ENCODE results near the gene SMIM29.
A peak's percentile ranks its signal among the peaks of the same experiment; 100 is the strongest.

SMIM29 gene

GRCh38 chr6:34236131-34236442 lies 12.7 kb downstream of the SMIM29 start:
- peak overlapping the region; percentile 68 for H3K9ac ChIP-seq (ENCODE audit: low read length)
- H3K4me3 ChIP-seq (ENCODE audit: low read length): peak overlapping the region; percentile 80
- H3K27ac ChIP-seq (ENCODE audit: low read depth, low read length): peak overlapping the region; percentile 79
- peaks cover 5% of the 10 kb centered on the region for H3K4me1 ChIP-seq (ENCODE audit: control insufficient read depth, insufficient read depth, low read length)
- no peaks in the 10 kb centered on the region for H3K36me3 ChIP-seq (ENCODE audit: control insufficient read depth, insufficient read depth, low read length)
- no peaks in the 10 kb centered on the region for H3K27me3 ChIP-seq (ENCODE audit: control insufficient read depth, insufficient read depth, low read length)

GRCh38 chr6:34235307-34236130 lies 13.3 kb downstream of the SMIM29 start:
- Histone ChIP-seq H3K36me3 (ENCODE audit: control insufficient read depth, insufficient read depth, low read length) (no peaks in the 10 kb centered on the region), H3K4me1 (ENCODE audit: control insufficient read depth, insufficient read depth, low read length) (peaks cover 5% of the 10 kb centered on the region), H3K27ac (ENCODE audit: low read depth, low read length) (peak overlapping the region; percentile 79), H3K9ac (ENCODE audit: low read length) (peak overlapping the region; percentile 30), H3K27me3 (ENCODE audit: control insufficient read depth, insufficient read depth, low read length) (no peaks in the 10 kb centered on the region), H3K4me3 (ENCODE audit: low read length) (peak overlapping the region; percentile 80)

GRCh38 chr6:34234667-34235306 lies 14.0 kb downstream of the SMIM29 start:
- Histone ChIP-seq H3K27ac (ENCODE audit: low read depth, low read length) (peak overlapping the region; percentile 79), H3K9ac (ENCODE audit: low read length) (no peak overlapping the region), H3K4me3 (ENCODE audit: low read length) (no peak overlapping the region)

GRCh38 chr6:34233867-34234266 lies 14.9 kb downstream of the SMIM29 start:
- no peaks in the 10 kb centered on the region for H3K27me3 ChIP-seq (ENCODE audit: control insufficient read depth, insufficient read depth, low read length)
- peaks cover 5% of the 10 kb centered on the region for H3K4me1 ChIP-seq (ENCODE audit: control insufficient read depth, insufficient read depth, low read length)
- H3K27ac ChIP-seq (ENCODE audit: low read depth, low read length): no peak overlapping the region
- H3K9ac ChIP-seq (ENCODE audit: low read length): no peak overlapping the region
- H3K36me3 ChIP-seq (ENCODE audit: control insufficient read depth, insufficient read depth, low read length): no peaks in the 10 kb centered on the region
- H3K4me3 ChIP-seq (ENCODE audit: low read length): no peak overlapping the region

More at GRCh38 chr6:34234667-34235306, 14.0 kb downstream of the SMIM29 start:
- Histone ChIP-seq H3K36me3 (ENCODE audit: control insufficient read depth, insufficient read depth, low read length) (no peaks in the 10 kb centered on the region), H3K27me3 (ENCODE audit: control insufficient read depth, insufficient read depth, low read length) (no peaks in the 10 kb centered on the region), H3K4me1 (ENCODE audit: control insufficient read depth, insufficient read depth, low read length) (peaks cover 5% of the 10 kb centered on the region)

GRCh38 chr6:34232901-34233300 lies 15.9 kb downstream of the SMIM29 start:
- H3K27ac ChIP-seq (ENCODE audit: low read depth, low read length): no peak overlapping the region

GRCh38 chr6:34231566-34232336 lies 17.1 kb downstream of the SMIM29 start:
- no peak overlapping the region for H3K27ac ChIP-seq (ENCODE audit: low read depth, low read length)
- H3K9ac ChIP-seq (ENCODE audit: low read length): no peak overlapping the region
- no peaks in the 10 kb centered on the region for H3K36me3 ChIP-seq (ENCODE audit: control insufficient read depth, insufficient read depth, low read length)
- no peak overlapping the region for H3K4me3 ChIP-seq (ENCODE audit: low read length)
- H3K27me3 ChIP-seq (ENCODE audit: control insufficient read depth, insufficient read depth, low read length): no peaks in the 10 kb centered on the region
- peaks cover 5% of the 10 kb centered on the region for H3K4me1 ChIP-seq (ENCODE audit: control insufficient read depth, insufficient read depth, low read length)

More at GRCh38 chr6:34232901-34233300, 15.9 kb downstream of the SMIM29 start:
- Histone ChIP-seq H3K4me3 (ENCODE audit: low read length) (no peak overlapping the region), H3K9ac (ENCODE audit: low read length) (no peak overlapping the region), H3K36me3 (ENCODE audit: control insufficient read depth, insufficient read depth, low read length) (no peaks in the 10 kb centered on the region), H3K4me1 (ENCODE audit: control insufficient read depth, insufficient read depth, low read length) (peaks cover 5% of the 10 kb centered on the region), H3K27me3 (ENCODE audit: control insufficient read depth, insufficient read depth, low read length) (no peaks in the 10 kb centered on the region)

- H3K4me1 ChIP-seq (ENCODE audit: control insufficient read depth, insufficient read depth, low read length): no peaks in the 10 kb centered on the region
- no peak overlapping the region for H3K4me3 ChIP-seq (ENCODE audit: low read length)
- no peaks in the 10 kb centered on the region for H3K36me3 ChIP-seq (ENCODE audit: control insufficient read depth, insufficient read depth, low read length)
- no peak overlapping the region for H3K27ac ChIP-seq (ENCODE audit: low read depth, low read length)
- H3K9ac ChIP-seq (ENCODE audit: low read length): no peak overlapping the region
- H3K27me3 ChIP-seq (ENCODE audit: control insufficient read depth, insufficient read depth, low read length): no peaks in the 10 kb centered on the region
These were observed 18.0 kb downstream of the SMIM29 start for GRCh38 chr6:34230653-34231371.

GRCh38 chr6:34229877-34230276 lies 18.9 kb downstream of the SMIM29 start:
- H3K27ac ChIP-seq (ENCODE audit: low read depth, low read length): no peak overlapping the region
- no peak overlapping the region for H3K4me3 ChIP-seq (ENCODE audit: low read length)
- no peaks in the 10 kb centered on the region for H3K36me3 ChIP-seq (ENCODE audit: control insufficient read depth, insufficient read depth, low read length)
- H3K9ac ChIP-seq (ENCODE audit: low read length): no peak overlapping the region
- H3K4me1 ChIP-seq (ENCODE audit: control insufficient read depth, insufficient read depth, low read length): no peaks in the 10 kb centered on the region
- no peaks in the 10 kb centered on the region for H3K27me3 ChIP-seq (ENCODE audit: control insufficient read depth, insufficient read depth, low read length)

GRCh38 chr6:34227761-34228421 lies 20.9 kb downstream of the SMIM29 start:
- H3K9ac ChIP-seq (ENCODE audit: low read length): no peak overlapping the region
- no peaks in the 10 kb centered on the region for H3K36me3 ChIP-seq (ENCODE audit: control insufficient read depth, insufficient read depth, low read length)
- no peaks in the 10 kb centered on the region for H3K27me3 ChIP-seq (ENCODE audit: control insufficient read depth, insufficient read depth, low read length)
- H3K4me1 ChIP-seq (ENCODE audit: control insufficient read depth, insufficient read depth, low read length): no peaks in the 10 kb centered on the region
- no peak overlapping the region for H3K4me3 ChIP-seq (ENCODE audit: low read length)
- H3K27ac ChIP-seq (ENCODE audit: low read depth, low read length): no peak overlapping the region

- Histone ChIP-seq H3K27ac (ENCODE audit: low read depth, low read length) (no peak overlapping the region), H3K4me3 (ENCODE audit: low read length) (no peak overlapping the region), H3K36me3 (ENCODE audit: control insufficient read depth, insufficient read depth, low read length) (no peaks in the 10 kb centered on the region), H3K9ac (ENCODE audit: low read length) (no peak overlapping the region), H3K27me3 (ENCODE audit: control insufficient read depth, insufficient read depth, low read length) (no peaks in the 10 kb centered on the region), H3K4me1 (ENCODE audit: control insufficient read depth, insufficient read depth, low read length) (no peaks in the 10 kb centered on the region)
These were observed 21.8 kb downstream of the SMIM29 start for GRCh38 chr6:34226731-34227586.

- H3K4me3 ChIP-seq (ENCODE audit: low read length): no peak overlapping the region
- H3K36me3 ChIP-seq (ENCODE audit: control insufficient read depth, insufficient read depth, low read length): no peaks in the 10 kb centered on the region
- no peaks in the 10 kb centered on the region for H3K4me1 ChIP-seq (ENCODE audit: control insufficient read depth, insufficient read depth, low read length)
- H3K9ac ChIP-seq (ENCODE audit: low read length): no peak overlapping the region
- H3K27me3 ChIP-seq (ENCODE audit: control insufficient read depth, insufficient read depth, low read length): no peaks in the 10 kb centered on the region
- no peak overlapping the region for H3K27ac ChIP-seq (ENCODE audit: low read depth, low read length)
These were observed 22.7 kb downstream of the SMIM29 start for GRCh38 chr6:34226066-34226465.

Data from rectal smooth muscle tissue (tissue), 1 donor.